ENCODE results near the gene SARS2.
"Not testable (repeated sequence)": the region's sequence is repeated elsewhere in the genome, so short reads cannot be mapped to it uniquely, and the experiment has no call there.

The SARS2 gene

DNA sequence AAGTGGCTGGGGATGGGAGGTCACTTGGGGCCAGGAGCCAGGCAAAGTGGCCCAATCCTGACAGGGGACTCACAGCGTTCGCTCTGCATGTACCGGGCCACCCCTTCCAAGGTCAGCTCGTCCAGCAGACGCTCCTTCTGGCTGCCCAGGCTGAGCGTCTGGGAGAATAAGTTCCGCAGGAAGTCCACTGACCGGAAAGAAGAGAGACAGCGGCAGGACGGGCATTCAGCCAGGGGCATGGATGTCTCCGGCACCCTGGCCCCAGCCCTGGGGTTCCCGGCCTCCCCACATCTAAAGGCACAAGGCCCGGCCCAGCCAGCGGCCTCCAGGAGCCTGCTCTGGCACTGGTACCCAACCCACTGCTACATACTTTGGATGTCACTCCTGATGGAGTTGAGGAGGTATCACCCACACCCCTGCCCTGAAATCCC, 37.2 kb downstream of the SARS2 start:
- ATAC-seq: no peak
- no peaks in the 10 kb centered on the region for H3K27me3 Mint-ChIP-seq
- H3K27ac Mint-ChIP-seq: no peak overlapping the region
- peaks cover 26% of the 10 kb centered on the region for H3K4me1 Mint-ChIP-seq
- no peaks in the 10 kb centered on the region for H3K9me3 Mint-ChIP-seq
- no peak for DNase-seq
- H3K4me3 Mint-ChIP-seq: no peak overlapping the region

GRCh38 chr19:38892841-38893240, 37.7 kb downstream of the SARS2 start:
- DNase-seq (no peak), ATAC-seq (no peak)
- no peaks in the 10 kb centered on the region for H3K27me3 Mint-ChIP-seq
- no peak overlapping the region for H3K27ac Mint-ChIP-seq
- H3K9me3 Mint-ChIP-seq: no peaks in the 10 kb centered on the region
- H3K4me1 Mint-ChIP-seq: peaks cover 21% of the 10 kb centered on the region
- H3K4me3 Mint-ChIP-seq: peak overlapping the region in 1 of 2 donors; percentile 43

GRCh38 chr19:38891771-38892170, 38.8 kb downstream of the SARS2 start:
- DNase-seq (no peak), ATAC-seq (no peak)
- H3K4me1 Mint-ChIP-seq: peaks cover 21% of the 10 kb centered on the region
- H3K27ac Mint-ChIP-seq: no peak overlapping the region
- no peak overlapping the region for H3K4me3 Mint-ChIP-seq
- H3K9me3 Mint-ChIP-seq: no peaks in the 10 kb centered on the region
- H3K27me3 Mint-ChIP-seq: no peaks in the 10 kb centered on the region

DNA sequence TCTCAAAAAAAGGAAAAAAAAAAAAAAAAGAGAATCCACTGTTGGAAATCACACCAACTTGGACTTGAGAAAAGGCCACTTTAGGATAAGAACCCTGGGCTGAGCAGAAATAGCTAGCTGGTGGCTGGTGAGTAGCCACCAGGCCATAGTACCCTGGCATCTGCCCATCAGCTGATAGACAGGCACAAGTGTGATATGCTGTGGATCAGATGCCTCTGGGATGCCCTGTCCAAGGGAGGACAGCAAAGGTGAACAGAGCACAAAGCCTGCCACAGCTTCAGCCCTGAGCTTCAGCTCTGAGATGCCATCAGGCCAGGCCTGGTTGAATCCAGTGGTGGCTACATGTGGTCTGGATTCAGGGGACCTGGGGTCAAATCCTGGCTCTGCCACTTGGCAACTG, 39.9 kb downstream of the SARS2 start:
- no peak overlapping the region for H3K27ac Mint-ChIP-seq
- peaks cover 17% of the 10 kb centered on the region for H3K4me1 Mint-ChIP-seq
- no peaks in the 10 kb centered on the region for H3K9me3 Mint-ChIP-seq
- H3K27me3 Mint-ChIP-seq: no peaks in the 10 kb centered on the region
- no peak overlapping the region for H3K4me3 Mint-ChIP-seq
- DNase-seq: no peak
- no peak for ATAC-seq

- Mint-ChIP-seq H3K4me1 (peaks cover 9% of the 10 kb centered on the region), H3K27me3 (no peaks in the 10 kb centered on the region), H3K27ac (no peak overlapping the region), H3K4me3 (no peak overlapping the region), H3K9me3 (no peaks in the 10 kb centered on the region)
- ATAC-seq (no peak), DNase-seq (no peak)
Observed at GRCh38 chr19:38889803-38890202, 40.8 kb downstream of the SARS2 start.

GRCh38 chr19:38888876-38889275, 41.7 kb downstream of the SARS2 start:
- no peak overlapping the region for H3K4me3 Mint-ChIP-seq
- H3K9me3 Mint-ChIP-seq: no peaks in the 10 kb centered on the region

DNA sequence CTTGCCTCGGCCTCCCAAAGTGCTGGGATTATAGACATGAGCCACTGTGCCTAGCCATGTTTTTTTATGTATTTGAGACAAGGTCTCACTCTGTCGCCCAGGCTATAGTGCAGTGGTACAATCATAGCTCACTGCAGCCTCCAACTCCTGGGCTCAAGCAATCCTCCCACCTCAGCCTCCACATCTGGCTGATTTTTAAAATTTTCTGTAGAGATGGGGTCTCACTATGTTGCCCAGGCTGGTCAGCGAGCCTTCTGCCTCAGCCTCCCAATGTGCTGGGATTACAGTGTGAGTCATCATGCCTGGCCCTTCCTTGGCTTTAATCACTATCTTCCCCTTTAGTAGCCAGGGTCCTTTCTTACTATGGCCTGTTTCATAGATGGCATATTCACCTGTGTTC, 45.9 kb downstream of the SARS2 start:
- not testable (repeated sequence) for H3K9me3 Mint-ChIP-seq, ATAC-seq, H3K27ac Mint-ChIP-seq, DNase-seq, H3K27me3 Mint-ChIP-seq, H3K4me3 Mint-ChIP-seq
- peaks cover 10% of the 10 kb centered on the region for H3K4me1 Mint-ChIP-seq

More at GRCh38 chr19:38888876-38889275, 41.7 kb downstream of the SARS2 start:
- no peak for ATAC-seq
- H3K27ac Mint-ChIP-seq: peak overlapping the region in 1 of 2 donors; percentile 54
- no peak for DNase-seq
- H3K27me3 Mint-ChIP-seq: no peaks in the 10 kb centered on the region
- H3K4me1 Mint-ChIP-seq: peaks cover 5% of the 10 kb centered on the region

- Mint-ChIP-seq H3K4me3 (no peak overlapping the region), H3K27ac (peak overlapping the region in 1 of 2 donors; percentile 48), H3K9me3 (no peaks in the 10 kb centered on the region), H3K4me1 (peaks cover 20% of the 10 kb centered on the region), H3K27me3 (no peaks in the 10 kb centered on the region)
- DNase-seq: no peak
- no peak for ATAC-seq
Observed at GRCh38 chr19:38883286-38883685, 47.3 kb downstream of the SARS2 start.

DNA sequence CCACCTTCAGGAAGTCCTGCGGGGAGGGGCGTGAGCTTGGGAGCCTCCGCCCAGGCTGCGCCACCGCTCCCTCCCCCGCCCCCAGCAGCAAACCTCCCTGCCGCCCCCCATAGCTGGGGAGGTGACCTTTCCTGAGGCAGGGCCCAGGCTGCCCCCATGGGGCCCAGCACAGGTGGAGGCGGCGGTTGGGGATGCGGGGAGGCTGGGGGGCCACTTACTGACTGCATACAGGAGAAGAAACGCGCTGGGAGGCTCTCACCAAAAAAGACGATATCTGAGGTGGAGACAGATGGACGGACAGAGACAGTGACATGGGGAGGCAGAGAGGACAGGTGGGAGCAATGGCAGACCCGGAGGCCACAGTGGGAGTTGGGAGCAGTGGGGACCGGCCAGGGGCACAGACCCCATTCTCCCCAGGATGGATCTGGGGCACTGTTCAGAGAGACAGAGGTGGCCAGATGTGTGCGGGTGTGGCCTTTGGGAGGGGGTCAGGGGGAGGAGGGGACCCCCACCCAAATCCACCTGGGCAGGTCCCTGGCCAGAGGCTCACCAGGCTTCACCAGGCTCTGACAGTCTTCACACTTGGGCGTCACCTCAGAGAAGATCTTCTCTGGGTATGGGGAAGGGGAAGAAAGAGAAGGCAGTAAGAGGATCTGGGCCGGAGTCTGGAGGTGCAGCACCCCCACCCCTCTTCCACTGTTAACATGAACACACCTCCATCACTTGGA, 49.5 kb downstream of the SARS2 start:
- no peaks in the 10 kb centered on the region for H3K27me3 Mint-ChIP-seq
- peak overlapping the region in 1 of 2 donors; percentile 42 for H3K27ac Mint-ChIP-seq
- no peak for DNase-seq
- peaks cover 33% of the 10 kb centered on the region for H3K4me1 Mint-ChIP-seq
- no peaks in the 10 kb centered on the region for H3K9me3 Mint-ChIP-seq
- no peak for ATAC-seq
- no peak overlapping the region for H3K4me3 Mint-ChIP-seq

DNA sequence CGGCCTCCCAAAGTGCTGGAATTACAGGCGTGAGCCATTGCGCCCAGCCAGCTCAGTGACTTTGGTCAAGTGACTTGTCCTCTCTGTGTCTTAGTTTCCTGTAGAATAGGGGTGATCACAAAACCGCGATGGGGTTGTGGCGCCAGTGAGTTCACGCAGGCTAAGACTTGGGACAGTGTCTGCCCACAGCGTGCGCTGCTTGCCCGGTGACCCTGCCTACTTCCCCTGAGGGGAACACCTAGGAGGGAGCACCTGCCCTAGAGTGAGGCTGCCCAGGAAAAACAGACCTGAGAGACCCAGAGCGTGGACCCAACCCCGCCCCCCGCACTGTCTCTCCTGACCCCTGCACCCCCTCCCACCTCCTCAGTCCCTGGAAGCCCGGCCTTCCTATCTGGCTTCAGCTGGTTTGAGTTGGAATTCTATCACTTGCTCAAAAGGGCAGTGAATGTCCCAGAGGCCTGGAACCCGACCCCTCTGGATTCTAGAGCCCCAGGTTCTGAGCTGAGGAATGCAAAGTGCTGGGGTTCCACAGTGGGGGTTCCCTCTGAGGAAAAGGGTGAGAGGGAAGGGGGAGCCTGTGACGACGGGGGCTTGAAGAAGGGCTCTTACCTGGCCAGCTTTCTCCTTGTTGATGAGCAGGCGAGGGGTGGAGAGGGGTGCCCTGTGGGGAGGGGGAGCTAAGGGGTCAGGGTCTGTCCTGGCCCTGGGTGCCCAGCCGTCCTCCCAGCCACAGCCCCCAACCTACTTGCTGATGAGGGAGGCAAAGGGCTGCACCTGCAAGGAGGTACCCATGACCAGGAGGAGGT, 50.3 kb downstream of the SARS2 start:
- Mint-ChIP-seq H3K27ac (peak overlapping the region in 1 of 2 donors; percentile 67), H3K4me3 (no peak overlapping the region), H3K27me3 (no peaks in the 10 kb centered on the region), H3K9me3 (no peaks in the 10 kb centered on the region), H3K4me1 (peaks cover 37% of the 10 kb centered on the region)
- ATAC-seq (no peak), DNase-seq (no peak)

- H3K27me3 Mint-ChIP-seq: no peaks in the 10 kb centered on the region
- no peaks in the 10 kb centered on the region for H3K9me3 Mint-ChIP-seq
- peaks cover 37% of the 10 kb centered on the region for H3K4me1 Mint-ChIP-seq
- DNase-seq (no peak), ATAC-seq (no peak)
- H3K4me3 Mint-ChIP-seq: peak overlapping the region in 1 of 2 donors; percentile 12
- no peak overlapping the region for H3K27ac Mint-ChIP-seq
Observed at GRCh38 chr19:38879400-38879751, 51.2 kb downstream of the SARS2 start.

GRCh38 chr19:38878575-38879399, 51.8 kb downstream of the SARS2 start:
- no peaks in the 10 kb centered on the region for H3K9me3 Mint-ChIP-seq
- ATAC-seq (peak; percentile 48), DNase-seq (peak in 1 of 2 donors; percentile 20)
- H3K4me3 Mint-ChIP-seq: peak overlapping the region; percentile 96 to 99
- no peaks in the 10 kb centered on the region for H3K27me3 Mint-ChIP-seq
- peak overlapping the region; percentile 99 for H3K27ac Mint-ChIP-seq
- peaks cover 37% of the 10 kb centered on the region for H3K4me1 Mint-ChIP-seq

DNA sequence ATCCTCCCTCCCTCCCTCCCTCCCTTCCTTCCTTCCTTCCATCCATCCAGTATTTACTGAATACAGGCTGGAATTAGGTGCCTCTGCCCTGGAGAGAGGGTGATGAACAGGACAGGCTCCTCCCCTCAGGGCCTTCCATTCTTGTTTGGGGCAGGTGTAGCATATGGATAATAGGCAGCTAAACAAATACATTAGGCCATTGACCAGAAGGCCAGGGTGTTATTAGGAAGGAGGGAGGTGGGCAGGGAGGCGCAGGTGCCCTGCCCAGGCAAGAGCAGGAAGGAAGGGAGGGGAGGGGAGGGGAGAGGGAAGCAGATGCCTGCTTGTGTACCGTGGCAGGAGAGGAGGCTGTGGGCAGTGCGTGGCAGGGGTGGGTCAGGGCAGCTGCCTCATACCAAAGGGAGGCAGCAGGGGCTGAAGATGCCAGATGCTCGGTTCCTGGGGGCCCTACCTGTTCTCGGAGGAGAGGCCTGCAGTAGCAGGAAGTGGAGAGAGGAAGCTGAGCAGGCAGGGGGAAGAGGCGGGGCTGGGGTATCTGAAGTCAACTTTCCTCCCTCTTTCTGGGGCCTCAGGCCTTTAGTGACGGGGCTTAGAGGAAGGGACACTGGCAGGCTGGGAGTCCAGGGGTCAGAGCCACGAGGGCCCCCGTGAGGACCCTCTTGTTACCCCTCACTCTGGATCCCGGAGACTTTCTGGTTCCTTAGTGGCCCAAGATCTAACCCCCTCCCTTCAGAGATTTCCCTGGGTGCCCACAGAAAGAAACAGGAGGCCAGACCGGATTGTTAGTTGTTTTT, 52.6 kb downstream of the SARS2 start, which contains the start of gene RINL:
RINL (minus strand) TSS at position 495 of the 794 bp plus-strand sequence. CDS start 1,533 bp downstream, outside the sequence.
- peak; percentile 92 for ATAC-seq
- H3K4me3 Mint-ChIP-seq: peak within 1 kb of the TSS; percentile 96 to 99

GRCh38 chr19:38875656-38876395, 54.7 kb downstream of the SARS2 start:
- H3K4me3 Mint-ChIP-seq: peak overlapping the region in 1 of 2 donors; percentile 75
- peak; percentile 27 for ATAC-seq
- H3K4me1 Mint-ChIP-seq: peaks cover 42% of the 10 kb centered on the region
- H3K27me3 Mint-ChIP-seq: no peaks in the 10 kb centered on the region
- DNase-seq: peak in 1 of 2 donors; percentile 28
- no peaks in the 10 kb centered on the region for H3K9me3 Mint-ChIP-seq
- H3K27ac Mint-ChIP-seq: peak overlapping the region in 1 of 2 donors; percentile 87

More for the DNA sequence above, 52.6 kb downstream of the SARS2 start, which contains the start of gene RINL:
- Mint-ChIP-seq H3K4me1 (peaks cover 32% of the 10 kb centered on the region), H3K27ac (peak within 1 kb of the TSS; percentile 99), H3K9me3 (no peaks in the 10 kb centered on the region), H3K27me3 (no peaks in the 10 kb centered on the region)
- DNase-seq: peak; percentile 57 to 78
